Stimulated activated CD4-positive, alpha-beta T cell treated with anti-CD3 and anti-CD28 coated beads, TNF-alpha, amount 100 ng/mL, for 4 hours (primary cell): ENCODE data around the gene DLEC1.
"Not testable (repeated sequence)": the region's sequence is repeated elsewhere in the genome, so short reads cannot be mapped to it uniquely, and the experiment has no call there.

Experiments used
- DNase-seq, 3 experiments: peaks; one replicate each; pipeline ENCODE4 v3.0.0-alpha.2; 2020; ENCODE audit warnings: low read depth in 3 of 3

The DLEC1 gene

DNA sequence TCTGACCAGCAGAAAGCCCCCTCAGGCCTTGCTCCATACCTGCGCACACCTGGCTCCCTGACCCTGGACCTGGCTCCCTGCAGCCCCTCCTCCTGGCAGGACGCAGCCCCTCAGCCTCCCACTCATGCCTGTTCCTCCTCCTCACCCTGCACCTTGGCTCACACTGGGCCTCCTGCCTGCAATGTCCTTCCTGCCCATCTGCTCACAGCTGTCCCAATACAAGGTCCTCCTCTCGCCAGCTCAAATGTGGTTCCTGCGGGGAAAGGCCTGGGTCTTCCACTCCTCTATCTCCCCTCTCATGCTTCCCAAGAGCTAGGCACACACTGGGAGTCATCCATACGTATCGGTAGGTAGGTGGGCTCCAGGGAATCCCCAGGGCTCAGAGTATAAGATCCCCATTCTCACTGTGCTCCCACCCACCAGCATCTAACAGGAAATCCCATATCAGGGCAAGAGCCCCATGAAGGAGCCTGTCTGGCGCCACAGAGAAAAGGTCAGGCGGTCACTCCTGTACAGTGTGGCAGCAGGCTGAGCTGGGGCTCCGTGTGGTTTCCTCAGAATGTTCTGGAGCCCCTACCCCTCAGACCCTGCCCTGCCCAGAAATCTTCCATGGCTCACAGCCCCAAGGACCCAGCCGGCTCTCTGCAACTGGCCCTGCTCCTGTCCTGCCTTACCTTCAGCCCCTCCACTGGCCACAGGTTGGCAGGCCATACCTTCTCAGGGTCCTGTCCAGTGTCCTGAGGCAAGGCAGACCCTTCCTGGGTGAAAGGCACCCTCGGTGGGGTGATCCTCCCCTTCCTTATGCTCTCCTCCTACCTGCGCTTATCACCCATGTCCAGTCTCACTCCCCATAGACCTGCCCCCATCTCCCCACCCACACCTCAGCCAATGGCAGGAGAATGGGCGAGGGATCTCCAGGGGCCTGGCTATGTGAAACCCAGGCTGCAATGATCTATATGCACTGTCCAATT lies 20.4 kb upstream of the DLEC1 start:
- no peak for DNase-seq

GRCh38 chr3:38019658-38020341 lies 19.2 kb upstream of the DLEC1 start:
- no peak for DNase-seq

DNA sequence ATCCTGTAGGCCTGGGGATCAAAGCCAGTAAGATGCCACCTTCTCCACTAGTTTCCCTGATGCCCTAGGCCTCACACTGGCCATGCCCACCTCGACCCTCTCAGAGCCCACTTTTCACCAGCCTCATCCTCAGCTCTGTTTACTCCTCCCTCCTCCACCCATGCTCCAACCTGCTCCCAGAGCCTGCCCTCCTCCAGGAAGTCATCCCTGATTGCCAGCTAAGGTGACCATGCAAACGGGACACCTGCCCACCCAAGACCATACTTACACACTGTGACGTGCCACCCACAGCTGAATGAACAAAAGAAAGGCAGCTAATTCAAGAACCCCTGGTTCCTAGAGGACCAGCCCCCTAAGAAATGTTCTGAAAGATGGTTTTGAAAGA lies 18.7 kb upstream of the DLEC1 start:
- DNase-seq = no peak

GRCh38 chr3:38021196-38021595 lies 17.8 kb upstream of the DLEC1 start:
- no peak for DNase-seq

- DNase-seq = no peak
Measured at GRCh38 chr3:38022301-38022700, 16.7 kb upstream of the DLEC1 start.

DNA sequence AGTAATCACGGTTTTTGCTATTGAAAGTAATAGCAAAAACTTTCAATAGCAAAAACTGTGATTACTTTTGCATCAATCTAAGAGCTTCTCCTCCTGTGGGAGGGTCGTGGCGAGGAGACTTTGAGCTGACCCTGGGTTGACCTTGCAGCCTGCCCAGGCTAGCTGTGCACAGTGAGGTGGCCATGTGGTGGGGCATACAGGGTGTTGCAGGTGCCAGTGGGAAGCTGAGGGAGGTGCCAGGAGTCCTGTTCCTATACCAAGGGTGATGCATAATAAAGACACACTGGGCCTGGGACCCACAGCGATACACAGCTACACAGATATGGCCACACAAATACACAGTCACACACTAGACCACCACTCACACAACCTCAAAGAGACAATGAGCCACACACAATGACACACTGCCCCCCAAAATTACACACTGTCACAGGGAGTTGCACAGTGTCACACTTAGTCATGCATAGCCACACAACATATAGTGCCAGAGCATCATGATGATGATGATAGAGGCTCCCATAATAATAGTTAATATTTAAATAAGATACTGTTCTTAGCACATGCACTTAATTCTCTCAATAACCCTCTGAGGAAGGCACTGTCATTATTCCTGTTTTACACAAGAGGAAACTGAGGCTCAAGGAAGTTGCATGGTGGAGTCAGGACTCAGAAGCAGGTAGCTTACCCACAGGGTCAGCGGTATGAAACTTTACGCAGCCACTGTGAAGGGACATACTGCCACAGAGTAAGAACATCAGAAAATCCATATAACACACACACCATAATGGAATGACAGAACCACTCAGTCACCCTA lies 15.9 kb upstream of the DLEC1 start:
- DNase-seq = no peak

DNA sequence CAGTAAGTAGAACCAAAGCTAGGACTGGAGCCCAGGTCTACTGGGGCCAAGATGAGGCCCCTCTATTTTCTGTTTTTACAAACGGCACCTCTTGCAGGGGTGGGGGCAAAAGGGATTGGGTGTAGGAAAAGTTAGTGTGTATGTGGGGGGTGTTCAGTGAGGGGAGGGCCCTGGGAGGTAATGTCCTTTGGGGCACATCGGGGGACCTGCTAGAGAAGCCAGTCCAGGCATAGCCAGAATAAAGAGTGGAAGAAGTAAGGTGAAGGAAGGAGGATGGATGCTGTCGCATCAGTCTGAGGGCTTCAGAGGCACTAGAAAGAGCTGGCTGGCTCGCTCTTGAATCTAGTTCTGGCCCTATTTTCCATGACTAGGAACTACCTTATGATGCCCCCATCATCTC lies 12.2 kb upstream of the DLEC1 start:
- DNase-seq = no peak

- no peak for DNase-seq
Measured at GRCh38 chr3:38027466-38028465, 11.2 kb upstream of the DLEC1 start.

DNA sequence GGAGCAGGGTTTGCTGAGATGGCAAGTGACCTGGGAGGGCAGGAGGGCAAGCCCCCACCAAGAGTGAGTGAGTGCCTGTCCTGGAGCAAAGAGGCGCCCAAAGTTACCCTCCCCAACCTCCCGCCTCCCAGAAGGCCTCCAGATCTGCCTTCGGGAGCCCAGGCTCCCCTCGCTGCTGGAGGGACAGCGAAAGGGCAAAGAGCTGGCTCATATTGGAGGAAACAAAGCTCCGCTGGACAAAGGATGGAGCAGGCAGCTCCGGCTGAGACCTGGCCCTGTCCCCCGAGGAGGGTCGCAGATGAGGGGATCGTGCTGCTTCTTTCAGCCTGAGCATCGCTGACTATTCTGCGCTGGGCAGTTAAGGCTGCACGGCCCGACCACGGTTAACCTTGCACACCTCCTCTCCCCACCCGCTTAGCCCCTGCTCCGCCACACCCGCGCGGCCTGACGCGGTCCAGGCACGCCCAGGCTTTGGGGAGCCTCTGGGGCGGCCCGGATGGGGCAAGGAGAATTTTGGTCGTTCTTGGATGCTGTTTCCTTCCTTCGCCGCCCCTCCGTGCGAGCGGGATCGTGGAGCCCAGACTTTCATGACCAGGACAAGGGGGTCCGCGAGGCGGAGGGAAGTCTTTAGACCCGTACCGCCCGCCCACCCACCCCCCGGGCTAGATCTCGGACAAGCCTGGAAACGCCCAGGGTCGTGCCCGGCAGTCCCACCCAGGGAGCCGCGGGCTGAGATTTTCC lies 10.2 kb upstream of the DLEC1 start:
- no peak for DNase-seq

DNA sequence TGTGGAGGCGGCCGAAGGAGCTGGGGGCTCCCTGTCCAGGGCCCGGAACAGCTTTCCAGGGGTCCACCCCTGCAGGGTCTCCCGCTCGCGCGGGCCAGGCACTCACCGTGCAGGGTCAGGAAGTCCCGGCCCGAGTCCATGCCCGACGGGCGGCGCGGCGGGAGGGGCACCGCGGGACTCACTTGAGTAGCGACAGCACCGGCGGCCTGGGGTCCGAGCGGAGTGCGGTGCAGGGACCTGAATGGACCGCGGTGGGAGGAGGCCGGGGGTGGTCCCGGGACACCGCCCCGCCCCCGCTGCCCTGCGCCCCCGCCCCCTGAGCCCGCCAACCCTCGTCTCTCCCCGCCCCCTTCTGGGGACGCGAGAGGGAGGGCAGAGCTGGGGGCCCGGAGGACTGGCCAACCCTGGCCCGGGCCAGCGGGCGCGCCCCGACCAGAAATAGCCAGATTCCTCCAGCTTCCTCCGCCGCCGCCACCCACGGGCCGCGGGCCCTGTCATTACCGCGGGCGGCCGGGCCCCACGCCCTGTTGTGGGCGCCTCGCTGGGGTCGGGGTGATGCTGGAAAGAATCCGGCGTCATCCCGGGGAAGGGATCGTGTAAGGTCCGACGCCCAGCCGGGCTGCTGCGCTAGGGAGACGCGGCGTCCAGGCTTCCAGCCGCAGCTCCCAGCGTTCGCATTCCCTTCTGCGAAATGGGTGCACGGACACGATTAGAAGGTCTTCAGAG lies 9.4 kb upstream of the DLEC1 start, which contains the start of gene PLCD1:
Gene PLCD1, minus strand, starts transcription at position 243 of the 726 bp plus-strand sequence. Its CDS starts 103 bp downstream, at position 140.
- DNase-seq = no peak

DNA sequence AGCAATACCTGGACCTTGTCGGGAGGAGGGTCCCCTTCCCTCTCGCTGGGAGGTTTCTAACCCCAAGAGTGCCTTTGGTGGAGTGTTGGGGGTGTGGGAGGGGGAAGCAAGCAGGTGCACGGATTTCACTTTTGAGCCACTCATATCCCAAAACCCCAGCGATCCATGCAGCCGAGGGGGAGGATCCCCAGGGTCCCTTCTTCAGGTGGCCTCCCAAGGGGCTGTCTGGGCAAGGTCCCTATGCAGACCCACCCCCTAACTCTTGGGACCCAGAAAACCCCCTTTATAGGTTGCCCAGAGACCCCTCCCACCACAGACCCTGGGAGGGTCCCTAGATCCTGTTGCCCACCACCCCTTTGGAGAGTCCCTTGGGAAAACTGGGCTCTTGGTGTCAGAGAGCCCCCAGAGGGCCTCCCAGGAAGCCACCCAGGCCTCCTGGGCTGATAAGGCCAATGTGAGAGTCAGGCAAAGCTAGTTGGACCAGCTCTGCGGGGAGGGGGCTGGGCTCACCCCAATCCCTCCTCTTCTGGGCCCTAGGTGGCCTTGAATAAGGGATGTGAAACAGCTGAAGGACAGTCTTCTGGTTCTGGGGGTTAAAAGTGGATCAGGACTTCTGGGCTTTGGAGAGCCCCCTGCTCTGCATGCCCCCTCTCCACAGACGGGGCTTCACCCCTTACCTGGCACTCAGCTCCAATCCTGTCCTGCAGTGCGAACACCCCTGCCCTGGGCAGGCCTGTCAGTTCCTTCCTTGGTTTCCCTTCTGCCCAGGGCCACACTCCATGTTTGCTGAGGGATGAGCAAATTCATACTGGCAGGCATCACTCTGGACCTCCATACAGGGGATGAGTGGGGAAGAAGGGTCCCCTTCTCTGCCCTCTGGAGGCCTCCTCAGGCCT lies 8.6 kb upstream of the DLEC1 start:
- DNase-seq = no peak

- DNase-seq = peak in 2 of 3 experiments; percentile 45 to 49
Measured at GRCh38 chr3:38031022-38031994, 7.7 kb upstream of the DLEC1 start.

GRCh38 chr3:38032328-38032865 lies 6.6 kb upstream of the DLEC1 start:
- no peak for DNase-seq

GRCh38 chr3:38033586-38033985 lies 5.4 kb upstream of the DLEC1 start:
- DNase-seq = not testable (repeated sequence)

DNA sequence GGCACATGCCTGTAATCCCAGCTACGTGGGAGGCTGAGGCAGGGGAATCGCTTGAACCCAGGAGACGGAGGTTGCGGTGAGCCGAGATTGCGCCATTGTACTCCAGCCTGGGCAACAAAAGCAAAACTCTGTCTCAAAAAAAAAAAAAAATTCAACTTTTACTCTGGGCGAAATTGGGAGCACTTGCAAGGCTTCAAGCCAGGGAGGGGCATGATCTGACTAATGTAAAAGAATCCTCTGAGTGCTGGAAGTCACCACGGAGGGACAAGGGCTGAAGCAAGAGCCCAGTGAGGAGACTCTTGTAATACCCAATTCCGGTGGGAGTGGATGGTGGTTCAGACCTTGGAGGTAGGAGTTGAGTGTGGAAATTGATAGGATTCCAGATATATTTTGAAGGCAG lies 4.7 kb upstream of the DLEC1 start:
- not testable (repeated sequence) for DNase-seq

- no peak for DNase-seq
Measured at GRCh38 chr3:38036286-38036685, 2.7 kb upstream of the DLEC1 start.

GRCh38 chr3:38036906-38037305 lies 2.1 kb upstream of the DLEC1 start:
- DNase-seq = no peak
